C4-2B (cell line): Measurements from ENCODE around the gene ZNF678.

Experiments used
- H3K27ac ChIP-seq: fragments of 450-650 bp; 2 replicates; pipeline ENCODE4 v1.5.1; 2017
- CTCF ChIP-seq: fragments of 450-650 bp; conservative IDR thresholded peaks from 2 replicates; pipeline ENCODE4 v1.5.1; 2017; ENCODE audit warnings: mild to moderate bottlenecking
- ZFX ChIP-seq: fragments of 450-650 bp; IDR thresholded peaks from 2 replicates; pipeline ENCODE4 v1.6.1; 2017

ZNF678 gene

GRCh38 chr1:227612658-227613057 lies 49.3 kb downstream of the ZNF678 start:
- H3K27ac ChIP-seq: no peak overlapping the region
- TF ChIP-seq ZFX (no peak), CTCF (no peak)

DNA sequence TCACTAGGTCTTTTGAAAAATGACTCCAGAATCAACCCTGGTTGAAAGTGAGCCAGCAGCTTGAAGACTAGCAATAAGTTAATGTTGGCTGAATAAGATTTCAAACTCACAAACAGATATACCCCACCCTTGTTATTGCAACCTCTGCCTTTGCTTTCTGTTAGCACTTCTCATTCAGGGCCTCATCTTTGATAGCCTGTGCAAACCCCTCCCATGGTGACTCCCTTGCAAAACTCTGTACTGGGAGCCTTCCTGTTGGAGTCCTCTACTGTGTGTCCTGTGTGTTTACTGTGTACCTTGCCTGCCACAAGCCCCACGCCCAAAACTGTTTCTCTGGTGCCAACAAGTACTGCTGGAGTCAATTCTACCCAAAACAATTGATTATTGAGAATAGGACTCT lies 50.2 kb downstream of the ZNF678 start:
- H3K27ac ChIP-seq: no peak overlapping the region
- TF ChIP-seq CTCF: no peak

GRCh38 chr1:227621211-227621610 lies 57.9 kb downstream of the ZNF678 start:
- no peak overlapping the region for H3K27ac ChIP-seq
- TF ChIP-seq ZFX (no peak), CTCF (no peak)

DNA sequence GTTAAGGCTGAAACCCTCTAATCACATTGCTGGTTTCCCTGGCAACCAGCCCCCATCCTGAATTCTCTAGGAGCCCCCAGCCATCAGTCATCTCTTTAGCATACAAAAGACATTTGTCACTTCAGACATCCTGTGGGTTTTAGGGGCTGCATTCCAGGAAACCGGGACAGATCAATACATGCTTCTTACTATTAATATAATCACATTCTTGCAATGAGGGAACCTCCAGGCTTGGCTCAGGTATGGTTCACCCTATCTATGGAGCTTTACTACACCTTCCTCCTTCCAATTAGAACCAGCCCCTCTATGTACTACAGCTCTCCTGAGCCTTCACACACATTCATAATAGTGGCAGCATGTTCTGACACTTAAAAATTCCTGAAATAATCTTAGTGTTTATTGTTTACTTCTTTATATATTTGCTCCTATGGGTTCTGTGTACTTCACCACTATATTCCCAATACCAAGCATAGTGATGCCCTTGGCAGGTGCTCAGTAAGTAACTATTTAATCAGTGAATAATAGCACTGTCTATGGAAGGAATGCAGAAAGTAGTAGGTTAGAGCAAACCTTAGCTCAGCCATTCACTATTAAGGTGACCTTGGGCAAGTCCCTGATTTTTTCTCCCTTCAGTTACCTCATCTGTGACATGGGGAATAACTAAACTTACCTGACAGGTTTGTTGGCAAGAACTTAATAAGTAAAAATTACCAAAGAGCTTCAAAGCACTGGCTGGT lies 59.6 kb downstream of the ZNF678 start:
- H3K27ac ChIP-seq: no peak overlapping the region
- TF ChIP-seq ZFX (no peak), CTCF (no peak)

DNA sequence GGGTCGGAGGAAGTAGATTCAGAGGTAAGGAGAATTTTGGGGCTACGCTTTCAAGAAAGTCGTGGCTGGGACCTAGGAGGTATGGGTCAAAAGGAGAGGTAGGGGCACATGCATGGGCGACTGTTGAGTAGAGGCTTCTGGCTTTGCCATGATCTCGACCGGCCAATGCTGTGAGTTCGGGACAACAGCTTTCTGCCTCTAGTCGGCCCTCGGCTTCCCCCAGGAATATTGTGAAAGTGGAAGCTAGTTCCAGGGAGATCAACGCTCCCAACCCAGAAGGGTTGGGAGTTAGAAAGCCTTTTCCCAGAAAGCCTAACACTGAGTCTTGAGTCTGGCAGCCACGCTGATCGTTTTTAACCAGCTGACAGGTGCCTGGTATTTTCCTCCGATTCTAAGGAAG lies 69.0 kb downstream of the ZNF678 start:
- no peak for TF ChIP-seq ZFX
- TF ChIP-seq CTCF: no peak

DNA sequence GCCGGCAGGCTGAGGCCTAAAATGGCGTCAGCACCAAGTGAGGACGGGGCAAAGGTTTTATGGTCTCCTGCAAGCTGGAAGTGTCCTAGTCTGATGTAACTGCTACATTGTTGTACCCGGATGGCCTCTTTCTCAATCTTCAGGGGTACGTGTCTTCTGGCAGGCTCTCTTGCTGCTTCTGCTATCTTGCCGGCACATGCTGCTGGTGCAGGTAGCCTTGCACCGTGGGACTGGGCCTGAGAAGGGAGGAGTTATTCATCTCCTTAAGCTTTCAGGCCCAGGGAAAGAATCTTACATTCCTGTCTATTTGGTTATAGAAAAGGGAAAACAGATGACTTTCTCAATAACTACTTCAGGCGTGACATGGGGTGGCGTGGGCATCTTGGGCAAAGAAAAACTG lies 72.2 kb downstream of the ZNF678 start:
- TF ChIP-seq ZFX: no peak
- no peak for TF ChIP-seq CTCF
- H3K27ac ChIP-seq: no peak overlapping the region

More for the DNA sequence above, 69.0 kb downstream of the ZNF678 start:
- H3K27ac ChIP-seq: no peak overlapping the region

DNA sequence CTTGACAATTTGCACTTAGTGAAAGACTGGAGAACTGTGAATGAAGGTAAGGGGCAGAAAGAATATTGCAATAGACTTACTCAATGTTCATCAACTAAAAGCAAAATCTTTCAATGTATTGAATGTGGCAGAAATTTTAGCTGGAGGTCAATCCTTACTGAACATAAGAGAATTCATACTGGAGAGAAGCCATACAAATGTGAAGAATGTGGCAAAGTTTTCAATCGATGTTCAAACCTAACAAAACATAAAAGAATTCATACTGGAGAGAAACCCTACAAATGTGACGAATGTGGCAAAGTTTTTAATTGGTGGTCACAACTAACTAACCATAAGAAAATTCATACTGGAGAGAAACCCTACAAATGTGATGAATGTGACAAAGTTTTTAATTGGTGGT lies 91.1 kb downstream of the ZNF678 start:
- TF ChIP-seq ZFX (no peak), CTCF (no peak)

More for the DNA sequence above, 91.1 kb downstream of the ZNF678 start:
- H3K27ac ChIP-seq: no peak overlapping the region
